H1 (cell line): ENCODE measurements around the gene AXIN2.

ENCODE experiments used
- ATF2 ChIP-seq: IDR thresholded peaks from 2 replicates; pipeline ENCODE4 v1.6.1; 2012; ENCODE audit warnings: low read length, inconsistent platforms
- CBX8 ChIP-seq: fragments of 300-800, 300-1000 bp; sonication (generic); IDR thresholded peaks from 2 replicates; pipeline ENCODE4 v1.7.1; 2016; ENCODE audit warnings: low read depth, low read length, borderline replicate concordance
- CEBPB ChIP-seq: IDR thresholded peaks from 2 replicates; pipeline ENCODE4 v1.6.1; 2012; ENCODE audit warnings: low read depth, low read length
- CTCF ChIP-seq, 3 experiments: IDR thresholded peaks; 1 replicate in 2 of 3; 2 replicates in 1 of 3; pipeline versions ENCODE4 v1.5.1 to v1.6.1; 2011; ENCODE audit warnings: low read length in 3 of 3, mild to moderate bottlenecking in 3 of 3, inconsistent platforms in 2 of 3, low read depth in 1 of 3, moderate library complexity in 1 of 3; ENCODE audit not compliant: insufficient read depth in 1 of 3; ENCODE audit errors: control extremely low read depth in 1 of 3
- KDM1A ChIP-seq: fragments of 200-600, 300-600 bp; sonication (generic); IDR thresholded peaks from 2 replicates; pipeline ENCODE4 v1.7.1; 2016; ENCODE audit warnings: mild to moderate bottlenecking, low read length, borderline replicate concordance
- POLR2A ChIP-seq, 2 experiments: IDR thresholded peaks; 1 replicate in 1 of 2; 2 replicates in 1 of 2; pipeline ENCODE4 v1.6.1; 2011; ENCODE audit warnings: low read depth in 2 of 2, low read length in 2 of 2, mild to moderate bottlenecking in 2 of 2; ENCODE audit errors: control extremely low read depth in 1 of 2
- POLR2AphosphoS5 ChIP-seq: IDR thresholded peaks from 2 replicates; pipeline ENCODE4 v1.6.1; 2011; ENCODE audit warnings: low read depth, low read length
- RAD21 ChIP-seq, 2 experiments: IDR thresholded peaks in 1 of 2; conservative IDR thresholded peaks in 1 of 2; 2 replicates each; pipeline ENCODE4 v1.6.1; 2011; ENCODE audit warnings: low read depth in 2 of 2, low read length in 2 of 2, improper control_type of control experiment in 1 of 2, inconsistent platforms in 1 of 2, mild to moderate bottlenecking in 1 of 2, moderate library complexity in 1 of 2
- RBBP5 ChIP-seq: IDR thresholded peaks from 2 replicates; pipeline ENCODE4 v1.7.1; 2012; ENCODE audit warnings: low read depth, mild to moderate bottlenecking, inconsistent platforms, low read length, moderate library complexity, borderline replicate concordance
- RFX5 ChIP-seq: IDR thresholded peaks from 2 replicates; pipeline ENCODE4 v1.6.1; 2011; ENCODE audit warnings: low read depth, low read length, improper control_type of control experiment, borderline replicate concordance
- TCF12 ChIP-seq: IDR thresholded peaks from 2 replicates; pipeline ENCODE4 v1.6.1; 2011; ENCODE audit warnings: low read depth, mild to moderate bottlenecking, low read length
- TEAD4 ChIP-seq: IDR thresholded peaks from 2 replicates; pipeline ENCODE4 v1.6.1; 2012; ENCODE audit warnings: low read depth, low read length, inconsistent platforms, mixed read lengths
- YY1 ChIP-seq: IDR thresholded peaks from 2 replicates; pipeline ENCODE4 v1.6.1; 2011; ENCODE audit warnings: low read depth, mild to moderate bottlenecking, low read length
- TF ChIP-seq, protein P1 (sequence below): IDR thresholded peaks from 2 replicates; pipeline ENCODE4 v1.6.1; 2012; ENCODE audit warnings: inconsistent platforms

GRCh38 chr17:65519462-65519861 is 42.0 kb downstream of the AXIN2 start:
- no peak for TF ChIP-seq POLR2AphosphoS5
- no peak for TF ChIP-seq CTCF (IDR thresholded peaks at IDR 0.05; ENCODE audit: control extremely low read depth in 1 of 3, insufficient read depth in 1 of 3, low read depth in 1 of 3, low read length in 3 of 3)
- TF ChIP-seq RBBP5: no peak
- no peak for TF ChIP-seq RAD21 (IDR thresholded peaks at IDR 0.05 in 1 of 2, conservative IDR thresholded peaks at IDR 0.05 in 1 of 2; ENCODE audit: low read depth in 2 of 2, low read length in 2 of 2)
- no peak for TF ChIP-seq CEBPB
- TF ChIP-seq TCF12: no peak
- no peak for TF ChIP-seq POLR2A (IDR thresholded peaks at IDR 0.05; ENCODE audit: control extremely low read depth in 1 of 2, low read depth in 2 of 2, low read length in 2 of 2)
- no peak for TF ChIP-seq ATF2
- TF ChIP-seq YY1: no peak
- no peak for TF ChIP-seq KDM1A
- TF ChIP-seq TEAD4: no peak
- TF ChIP-seq, protein P1, sequence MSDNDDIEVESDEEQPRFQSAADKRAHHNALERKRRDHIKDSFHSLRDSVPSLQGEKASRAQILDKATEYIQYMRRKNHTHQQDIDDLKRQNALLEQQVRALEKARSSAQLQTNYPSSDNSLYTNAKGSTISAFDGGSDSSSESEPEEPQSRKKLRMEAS: no peak
- TF ChIP-seq CBX8: no peak
- no peak for TF ChIP-seq RFX5
